GM23248 (cell line): ENCODE data around the gene GPS1.

Experiments
- EZH2 ChIP-seq: fragments of 200-600 bp; sonication (generic); IDR thresholded peaks from 2 replicates; pipeline ENCODE4 v1.6.1; 2018; ENCODE audit warnings: antibody characterized with exemption, mild to moderate bottlenecking; ENCODE audit not compliant: insufficient read depth, poor library complexity, severe bottlenecking
- EZH2phosphoT487 ChIP-seq: fragments of 200-600 bp; sonication (generic); IDR thresholded peaks from 2 replicates; pipeline ENCODE4 v1.6.1; 2018; ENCODE audit warnings: antibody characterized with exemption, moderate library complexity, mild to moderate bottlenecking, low read depth; ENCODE audit not compliant: insufficient read depth

DNA sequence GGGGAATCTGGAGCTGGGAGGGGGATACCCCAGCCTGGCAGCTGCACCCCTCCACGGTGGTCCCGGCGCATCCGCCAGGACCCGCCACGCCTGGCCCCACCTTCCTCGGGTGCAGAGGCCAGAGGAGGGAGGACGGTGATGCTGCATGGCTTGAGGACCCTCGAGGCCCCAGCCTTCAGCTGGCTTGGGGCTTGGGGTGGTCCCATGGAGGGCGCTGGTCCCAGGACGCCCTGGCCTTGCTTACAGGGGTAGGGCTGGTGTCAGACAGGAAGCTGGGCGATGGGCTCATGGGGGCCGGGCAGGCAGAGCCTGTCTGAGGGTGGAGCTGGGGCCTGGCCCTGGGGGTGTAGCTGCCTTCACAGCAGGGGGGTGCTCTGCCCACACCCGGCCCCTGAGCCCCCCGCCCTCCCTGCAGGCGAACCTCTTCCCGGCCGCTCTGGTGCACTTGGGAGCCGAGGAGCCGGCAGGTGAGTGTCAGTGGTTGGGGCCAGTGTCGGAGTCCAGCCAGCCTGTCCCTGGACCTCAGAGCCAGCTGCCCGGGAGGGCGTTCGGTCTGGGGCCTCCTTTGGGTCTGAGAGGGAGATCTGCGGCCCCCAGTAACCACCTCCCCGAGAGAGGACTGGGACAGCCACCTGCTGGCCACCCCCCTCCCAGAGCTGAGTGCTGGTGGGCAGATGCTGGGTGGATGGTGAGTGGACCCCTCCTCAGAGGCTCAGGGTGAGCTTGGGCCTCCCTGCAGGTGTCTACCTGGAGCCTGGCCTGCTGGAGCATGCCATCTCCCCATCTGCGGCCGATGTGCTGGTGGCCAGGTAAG, 35.4 kb upstream of the GPS1 start:
- TF ChIP-seq EZH2, result no peak
- no peak for TF ChIP-seq EZH2phosphoT487
